Omental fat pad (tissue), 4 donors: ENCODE results near the gene GPR3. TPM values are rescaled to one million over a fixed set of nuclear protein-coding genes. Genes with fewer than 3 reads are reported as not detected.

Experiments used
- ATAC-seq: fragments of 150-250 bp; one replicate; pipeline ENCODE4 v1.9.1; 2016; ENCODE audit warnings: mild to moderate bottlenecking, moderate library complexity; ENCODE audit not compliant: low FRiP score
- DNase-seq: peaks from one replicate; pipeline ENCODE4 v3.0.0-alpha.2; 2019; ENCODE audit warnings: low spot score
- CTCF ChIP-seq, 3 donors: fragments of 450-650 bp; IDR thresholded peaks; one replicate each; pipeline ENCODE4 v1.5.1; 2016 to 2017; ENCODE audit warnings: antibody characterized with exemption in 3 of 3, mild to moderate bottlenecking in 3 of 3, moderate library complexity in 2 of 3
- total RNA-seq, 4 donors: library from RNA; depleted of rRNA; stranded (reverse); fragments of >200 nt; gene quantifications; one replicate each; pipeline ENCODE4 v1.1.0, GENCODE V29; 2016

The GPR3 gene
- total RNA-seq, 4 donors from 2014 or later = 0.19 to 1.3 (median 0.65) TPM; not detected in 1

GRCh38 chr1:27435566-27436203 lies 43.3 kb downstream of the GPR3 start:
- TF ChIP-seq CTCF (IDR thresholded peaks at IDR 0.05) = no peak
- no peak for DNase-seq
- no peak for ATAC-seq

- TF ChIP-seq CTCF (IDR thresholded peaks at IDR 0.05) = no peak
- DNase-seq = no peak
These were observed 44.1 kb downstream of the GPR3 start for GRCh38 chr1:27436204-27437159.

GRCh38 chr1:27438621-27439061 lies 46.2 kb downstream of the GPR3 start:
- DNase-seq = no peak
- no peak for ATAC-seq
- TF ChIP-seq CTCF (IDR thresholded peaks at IDR 0.05) = no peak

More at GRCh38 chr1:27436204-27437159, 44.1 kb downstream of the GPR3 start:
- ATAC-seq = no peak

GRCh38 chr1:27439150-27439549 lies 46.7 kb downstream of the GPR3 start:
- TF ChIP-seq CTCF (IDR thresholded peaks at IDR 0.05) = no peak
- ATAC-seq (no peak), DNase-seq (no peak)

- DNase-seq (no peak), ATAC-seq (no peak)
- no peak for TF ChIP-seq CTCF (IDR thresholded peaks at IDR 0.05)
These were observed 52.2 kb downstream of the GPR3 start for GRCh38 chr1:27444632-27445031.

Other genes starting within 250 kb of the GPR3 start
- gene SLC9A1, start 237.5 kb upstream of the GPR3 start, total RNA-seq = 10 to 100 TPM in 2 of 4 donors, 1 to 10 TPM in 2; 6.1 to 12.0 (median 10.0) TPM
- gene WDTC1, start 158.0 kb upstream of the GPR3 start, total RNA-seq = 10 to 100 TPM; 24.8 to 38.1 (median 27.1) TPM
- 10 to 100 TPM; 17.3 to 27.1 (median 23.7) TPM for gene TMEM222, start 70.5 kb upstream of the GPR3 start, total RNA-seq
- gene SYTL1, start 50.6 kb upstream of the GPR3 start, total RNA-seq = 1 to 10 TPM; 1.2 to 4.3 (median 1.9) TPM
- gene MAP3K6, start 25.7 kb upstream of the GPR3 start, total RNA-seq = 100 to 1,000 TPM in 1 of 4 donors, 10 to 100 TPM in 3; 26.8 to 129 (median 43.4) TPM
- 100 to 1,000 TPM in 1 of 4 donors, 10 to 100 TPM in 3; 33.1 to 451 (median 75.9) TPM for gene FCN3, start 17.8 kb upstream of the GPR3 start, total RNA-seq
- not detected for gene CD164L2, start 9.3 kb upstream of the GPR3 start, total RNA-seq
- 10 to 100 TPM; 43.4 to 87.8 (median 60.5) TPM for gene WASF2, start 97.5 kb downstream of the GPR3 start, total RNA-seq
- gene AHDC1, start 211.5 kb downstream of the GPR3 start, total RNA-seq = 10 to 100 TPM in 1 of 4 donors, 1 to 10 TPM in 3; 7.5 to 12.9 (median 8.2) TPM
- 100 to 1,000 TPM in 2 of 4 donors, 10 to 100 TPM in 2; 18.8 to 131 (median 77.6) TPM for gene FGR, start 242.6 kb downstream of the GPR3 start, total RNA-seq